SK-N-MC (cell line): ENCODE results near the gene LPAR3.

Experiments used
- EZH2 ChIP-seq: fragments of 200-600 bp; sonication (generic); IDR thresholded peaks from one replicate; pipeline ENCODE4 v1.6.1; 2017; ENCODE audit warnings: antibody characterized with exemption
- POLR2AphosphoS5 ChIP-seq: IDR thresholded peaks from 2 replicates; pipeline ENCODE4 v1.6.1; 2012; ENCODE audit warnings: mild to moderate bottlenecking, low read depth, low read length, borderline replicate concordance

DNA sequence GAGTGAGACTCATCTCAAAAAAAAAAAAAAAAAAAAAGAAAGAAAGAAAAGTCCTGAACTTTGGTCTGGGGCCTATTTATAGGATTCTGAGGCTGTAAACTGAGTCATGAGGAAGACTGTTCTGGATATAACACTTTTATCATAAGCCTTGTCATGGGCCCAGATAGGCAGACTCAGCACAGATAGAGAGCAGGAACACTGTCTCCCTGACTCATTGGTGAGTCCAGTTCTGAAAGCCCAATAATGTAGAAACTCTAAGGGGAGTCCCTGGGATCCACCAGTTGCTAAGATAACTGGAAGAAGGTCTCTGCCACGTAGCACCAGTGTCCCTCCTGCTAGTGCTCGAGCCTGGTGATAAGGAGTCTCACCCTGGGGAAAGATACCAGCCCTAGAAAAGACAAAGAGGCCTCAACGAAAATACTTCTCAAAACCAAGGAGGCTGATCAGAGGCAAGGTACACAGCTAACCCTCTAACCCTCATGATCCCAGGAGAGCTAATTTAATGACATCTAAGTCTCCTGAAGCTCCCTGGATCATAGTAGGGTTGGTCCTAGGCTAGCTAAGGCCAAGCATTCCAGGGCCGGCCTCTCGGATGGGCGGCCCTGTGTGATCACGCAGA lies 43.5 kb downstream of the LPAR3 start:
- no peak for TF ChIP-seq EZH2
- TF ChIP-seq POLR2AphosphoS5 = no peak
